Upper lobe of right lung (tissue), 1 donor: ENCODE measurements around the gene DYNLT2. TPM values are rescaled to one million over a fixed set of nuclear protein-coding genes. Genes with fewer than 3 reads are reported as not detected.

ENCODE experiments used
- ATAC-seq: fragments of 200-7000 bp; cut with Tn5 transposase; one replicate; pipeline ENCODE4 v1.9.1; 2020; ENCODE audit warnings: mild to moderate bottlenecking, moderate library complexity
- DNase-seq: peaks from one replicate; pipeline ENCODE4 v3.0.0-alpha.2; 2020
- H3K27ac ChIP-seq: fragments of 200-600 bp; one replicate; pipeline ENCODE4 v1.8.0; 2022
- H3K27me3 ChIP-seq: fragments of 200-600 bp; one replicate; pipeline ENCODE4 v1.8.0; 2022; ENCODE audit warnings: mild to moderate bottlenecking
- H3K36me3 ChIP-seq: fragments of 200-600 bp; one replicate; pipeline ENCODE4 v1.8.0; 2022
- H3K4me1 ChIP-seq: fragments of 200-600 bp; one replicate; pipeline ENCODE4 v1.8.0; 2022
- H3K4me3 ChIP-seq: fragments of 200-600 bp; one replicate; pipeline ENCODE4 v1.8.0; 2022; ENCODE audit warnings: mild to moderate bottlenecking
- H3K9me3 ChIP-seq: fragments of 200-600 bp; one replicate; pipeline ENCODE4 v1.8.0; 2022
- intact Hi-C: fragments of 100-400 bp; cut with DNase I; formaldehyde crosslinking; loops from one replicate; pipeline ENCODE4 v1.11.0; 2022
- long read RNA-seq: library from polyadenylated mRNA; unstranded; transcript quantifications from one replicate; pipeline ENCODE4 v2.0.0, GENCODE V29; 2021
- total RNA-seq: library from RNA; stranded (reverse); fragmentation: NEBNext Ultra II Directional; extraction: Animal tissue kit (Norgen Biotek cat#: 25700); gene quantifications from one replicate; pipeline ENCODE4 v1.2.1, GENCODE V29; 2021
- TF ChIP-seq, protein P1 (sequence below): fragments of 200-600 bp; IDR thresholded peaks from one replicate; pipeline ENCODE4 v1.8.0; 2022; ENCODE audit warnings: antibody characterized with exemption
- donor health status: DM: no; HTN: yes; CAD: no; lungs with severe emphysema.

Gene DYNLT2
- total RNA-seq: 1.2 TPM
- long read RNA-seq, partial matches to known transcripts: 0 of 2 reads
- long read RNA-seq, other reads (novel, unspliced or antisense): 0 of 2 reads

DNA sequence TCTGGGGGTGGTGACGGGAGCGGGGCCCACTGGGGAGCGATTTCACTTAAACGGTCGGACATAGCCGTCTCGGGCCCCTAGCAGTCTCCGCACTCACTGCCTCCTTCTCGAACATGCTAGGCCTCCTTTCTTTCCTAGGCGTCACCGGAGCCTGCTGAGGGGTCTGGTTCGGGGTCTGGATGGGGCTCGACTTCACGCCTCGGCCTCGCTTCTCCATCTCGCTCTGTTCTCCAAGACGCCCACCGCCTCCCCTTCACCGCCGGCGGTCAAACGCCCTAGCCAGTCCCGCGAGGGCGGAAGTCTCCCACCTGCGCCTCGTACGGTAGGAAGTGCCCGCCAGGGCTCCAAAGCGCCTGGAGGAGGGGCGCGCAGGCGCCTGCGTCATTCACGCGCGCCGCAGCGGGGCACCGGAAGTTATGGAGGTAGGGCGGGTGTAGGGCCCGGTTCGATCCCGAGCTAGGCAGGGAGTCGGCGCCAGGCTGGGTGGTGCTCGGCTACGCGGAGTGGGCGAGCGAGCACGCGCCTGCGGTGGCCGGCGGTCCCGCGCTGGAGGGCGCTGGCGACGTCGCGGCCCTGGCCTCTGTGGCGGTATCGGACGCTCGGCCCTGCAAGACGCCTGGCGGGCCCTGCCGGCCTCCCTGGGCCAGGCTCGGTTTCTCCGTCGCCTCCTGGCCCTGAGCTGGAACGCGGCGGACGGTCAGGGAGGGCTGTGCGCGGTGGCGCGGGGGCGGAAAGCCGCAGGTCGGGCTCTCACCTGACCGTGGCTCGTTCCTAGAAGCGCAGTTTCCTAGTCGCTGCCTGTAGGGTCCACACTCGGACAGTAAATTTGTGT is at the start of gene DYNLT2, which contains the start of gene ERMARD:
Gene DYNLT2, minus strand, starts transcription at position 331 of the 832 bp plus-strand sequence. Its CDS starts 114 bp downstream, at position 217.
Gene ERMARD, plus strand, starts transcription at position 381 of the 832 bp plus-strand sequence. Its CDS starts 36 bp downstream, at position 417.
- DNase-seq: peak; percentile 98
- peak within 1 kb of the TSS; percentile 98 for H3K27ac ChIP-seq
- peak; percentile 99 for ATAC-seq

GRCh38 chr6:169800668-169801395 is 49.5 kb upstream of the DYNLT2 start:
- no peaks in the 10 kb centered on the region for H3K9me3 ChIP-seq
- intact Hi-C loops: no loop called here
- H3K4me3 ChIP-seq: no peak overlapping the region
- no peaks in the 10 kb centered on the region for H3K36me3 ChIP-seq
- peak; percentile 82 for ATAC-seq
- peak; percentile 67 for DNase-seq
- H3K27me3 ChIP-seq: no peaks in the 10 kb centered on the region
- TF ChIP-seq, protein P1, sequence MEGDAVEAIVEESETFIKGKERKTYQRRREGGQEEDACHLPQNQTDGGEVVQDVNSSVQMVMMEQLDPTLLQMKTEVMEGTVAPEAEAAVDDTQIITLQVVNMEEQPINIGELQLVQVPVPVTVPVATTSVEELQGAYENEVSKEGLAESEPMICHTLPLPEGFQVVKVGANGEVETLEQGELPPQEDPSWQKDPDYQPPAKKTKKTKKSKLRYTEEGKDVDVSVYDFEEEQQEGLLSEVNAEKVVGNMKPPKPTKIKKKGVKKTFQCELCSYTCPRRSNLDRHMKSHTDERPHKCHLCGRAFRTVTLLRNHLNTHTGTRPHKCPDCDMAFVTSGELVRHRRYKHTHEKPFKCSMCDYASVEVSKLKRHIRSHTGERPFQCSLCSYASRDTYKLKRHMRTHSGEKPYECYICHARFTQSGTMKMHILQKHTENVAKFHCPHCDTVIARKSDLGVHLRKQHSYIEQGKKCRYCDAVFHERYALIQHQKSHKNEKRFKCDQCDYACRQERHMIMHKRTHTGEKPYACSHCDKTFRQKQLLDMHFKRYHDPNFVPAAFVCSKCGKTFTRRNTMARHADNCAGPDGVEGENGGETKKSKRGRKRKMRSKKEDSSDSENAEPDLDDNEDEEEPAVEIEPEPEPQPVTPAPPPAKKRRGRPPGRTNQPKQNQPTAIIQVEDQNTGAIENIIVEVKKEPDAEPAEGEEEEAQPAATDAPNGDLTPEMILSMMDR: no peak
- H3K27ac ChIP-seq: no peak overlapping the region
- H3K4me1 ChIP-seq: peaks cover 4% of the 10 kb centered on the region

More for the DNA sequence above, at the start of gene DYNLT2, which contains the start of gene ERMARD:
- Histone ChIP-seq H3K4me1 (peaks cover 20% of the 10 kb centered on the region), H3K4me3 (peak within 1 kb of the TSS; percentile 84), H3K27me3 (no peaks in the 10 kb centered on the region), H3K9me3 (no peaks in the 10 kb centered on the region), H3K36me3 (no peaks in the 10 kb centered on the region)
- intact Hi-C loops: no loop called here
- TF ChIP-seq, protein P1: no peak

- Histone ChIP-seq H3K27ac (no peak overlapping the region), H3K4me1 (peaks cover 4% of the 10 kb centered on the region), H3K9me3 (no peaks in the 10 kb centered on the region), H3K27me3 (no peaks in the 10 kb centered on the region), H3K36me3 (no peaks in the 10 kb centered on the region), H3K4me3 (no peak overlapping the region)
- intact Hi-C loops: no loop called here
- TF ChIP-seq, protein P1: no peak
- DNase-seq (peak; percentile 68), ATAC-seq (peak; percentile 53)
Observed at GRCh38 chr6:169800116-169800667, 48.8 kb upstream of the DYNLT2 start.

DNA sequence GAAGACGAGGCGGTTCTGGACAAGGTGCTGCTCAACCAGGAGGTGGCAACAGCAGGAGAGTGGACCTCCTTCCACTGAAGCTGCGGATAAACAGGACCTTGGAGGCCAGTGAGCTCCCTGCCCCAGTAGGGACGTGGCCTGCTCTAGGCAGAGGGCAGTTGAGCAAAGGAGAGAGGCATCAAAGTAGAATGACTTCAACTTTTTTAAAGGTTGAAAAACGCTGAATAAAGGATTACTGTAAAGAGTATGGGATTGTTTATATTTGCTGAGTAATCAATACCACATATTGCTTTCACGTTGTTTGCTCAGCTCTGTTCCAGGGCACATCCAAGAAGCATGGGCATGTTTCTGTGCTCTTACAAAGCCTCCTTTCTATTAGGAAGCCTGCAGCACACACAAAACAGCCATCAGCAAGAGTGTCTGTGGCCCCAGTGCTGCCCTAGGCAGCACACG is 48.1 kb upstream of the DYNLT2 start:
- no peak for DNase-seq
- no peak for ATAC-seq
- intact Hi-C loops: no loop called here

More for the DNA sequence above, 48.1 kb upstream of the DYNLT2 start:
- TF ChIP-seq, protein P1: no peak
- Histone ChIP-seq H3K36me3 (no peaks in the 10 kb centered on the region), H3K27me3 (no peaks in the 10 kb centered on the region), H3K27ac (no peak overlapping the region), H3K4me1 (peaks cover 4% of the 10 kb centered on the region), H3K4me3 (no peak overlapping the region), H3K9me3 (no peaks in the 10 kb centered on the region)
